Stimulated activated CD8-positive, alpha-beta memory T cell treated with anti-CD3 and anti-CD28 coated beads, Interleukin-15, amount 100 ng/mL, for 4 hours (primary cell): ENCODE measurements around the gene TET2.

ENCODE experiments used
- DNase-seq, 2 donors: peaks; one replicate each; pipeline ENCODE4 v3.0.0-alpha.2; 2020; ENCODE audit warnings: low read depth in 2 of 2

The TET2 gene

GRCh38 chr4:105234582-105234981 is 87.9 kb downstream of the TET2 start:
- DNase-seq: no peak

DNA sequence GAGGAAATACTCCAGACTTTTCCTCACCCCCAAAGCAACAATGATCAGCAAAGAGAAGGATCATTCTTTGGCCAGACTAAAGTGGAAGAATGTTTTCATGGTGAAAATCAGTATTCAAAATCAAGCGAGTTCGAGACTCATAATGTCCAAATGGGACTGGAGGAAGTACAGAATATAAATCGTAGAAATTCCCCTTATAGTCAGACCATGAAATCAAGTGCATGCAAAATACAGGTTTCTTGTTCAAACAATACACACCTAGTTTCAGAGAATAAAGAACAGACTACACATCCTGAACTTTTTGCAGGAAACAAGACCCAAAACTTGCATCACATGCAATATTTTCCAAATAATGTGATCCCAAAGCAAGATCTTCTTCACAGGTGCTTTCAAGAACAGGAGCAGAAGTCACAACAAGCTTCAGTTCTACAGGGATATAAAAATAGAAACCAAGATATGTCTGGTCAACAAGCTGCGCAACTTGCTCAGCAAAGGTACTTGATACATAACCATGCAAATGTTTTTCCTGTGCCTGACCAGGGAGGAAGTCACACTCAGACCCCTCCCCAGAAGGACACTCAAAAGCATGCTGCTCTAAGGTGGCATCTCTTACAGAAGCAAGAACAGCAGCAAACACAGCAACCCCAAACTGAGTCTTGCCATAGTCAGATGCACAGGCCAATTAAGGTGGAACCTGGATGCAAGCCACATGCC is 89.7 kb downstream of the TET2 start:
- no peak for DNase-seq

- no peak for DNase-seq
Measured at GRCh38 chr4:105236916-105237311, 90.2 kb downstream of the TET2 start.

DNA sequence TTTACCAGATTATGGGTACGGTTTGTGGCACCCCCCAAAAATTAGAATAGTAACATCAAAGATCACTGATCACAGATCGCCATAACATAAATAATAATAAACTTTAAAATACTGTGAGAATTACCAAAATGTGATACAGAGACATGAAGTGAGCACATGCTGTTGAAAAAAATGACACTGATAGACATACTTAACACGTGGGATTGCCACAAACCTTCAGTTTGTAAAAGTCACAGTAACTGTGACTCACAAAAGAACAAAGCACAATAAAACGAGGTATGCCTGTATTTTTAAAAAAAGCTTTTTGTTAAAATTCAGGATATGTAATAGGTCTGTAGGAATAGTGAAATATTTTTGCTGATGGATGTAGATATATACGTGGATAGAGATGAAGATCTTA is 93.4 kb downstream of the TET2 start:
- DNase-seq: no peak

DNA sequence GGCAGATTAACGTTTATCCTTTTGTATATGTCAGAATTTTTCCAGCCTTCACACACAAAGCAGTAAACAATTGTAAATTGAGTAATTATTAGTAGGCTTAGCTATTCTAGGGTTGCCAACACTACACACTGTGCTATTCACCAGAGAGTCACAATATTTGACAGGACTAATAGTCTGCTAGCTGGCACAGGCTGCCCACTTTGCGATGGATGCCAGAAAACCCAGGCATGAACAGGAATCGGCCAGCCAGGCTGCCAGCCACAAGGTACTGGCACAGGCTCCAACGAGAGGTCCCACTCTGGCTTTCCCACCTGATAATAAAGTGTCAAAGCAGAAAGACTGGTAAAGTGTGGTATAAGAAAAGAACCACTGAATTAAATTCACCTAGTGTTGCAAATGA is 94.8 kb downstream of the TET2 start:
- no peak for DNase-seq

DNA sequence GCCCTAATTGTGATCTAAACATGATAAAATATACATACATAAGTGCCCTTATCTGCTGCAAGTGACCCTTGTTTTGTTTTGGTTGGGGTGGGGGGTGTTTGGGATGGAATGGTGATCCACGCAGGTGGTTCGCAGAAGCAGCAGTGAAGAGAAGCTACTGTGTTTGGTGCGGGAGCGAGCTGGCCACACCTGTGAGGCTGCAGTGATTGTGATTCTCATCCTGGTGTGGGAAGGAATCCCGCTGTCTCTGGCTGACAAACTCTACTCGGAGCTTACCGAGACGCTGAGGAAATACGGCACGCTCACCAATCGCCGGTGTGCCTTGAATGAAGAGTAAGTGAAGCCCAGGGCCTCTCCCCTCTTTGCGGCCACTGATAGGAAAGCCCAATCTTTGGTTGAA is 96.8 kb downstream of the TET2 start:
- DNase-seq: no peak

- DNase-seq: no peak
Measured at GRCh38 chr4:105246712-105247111, 100.0 kb downstream of the TET2 start.

DNA sequence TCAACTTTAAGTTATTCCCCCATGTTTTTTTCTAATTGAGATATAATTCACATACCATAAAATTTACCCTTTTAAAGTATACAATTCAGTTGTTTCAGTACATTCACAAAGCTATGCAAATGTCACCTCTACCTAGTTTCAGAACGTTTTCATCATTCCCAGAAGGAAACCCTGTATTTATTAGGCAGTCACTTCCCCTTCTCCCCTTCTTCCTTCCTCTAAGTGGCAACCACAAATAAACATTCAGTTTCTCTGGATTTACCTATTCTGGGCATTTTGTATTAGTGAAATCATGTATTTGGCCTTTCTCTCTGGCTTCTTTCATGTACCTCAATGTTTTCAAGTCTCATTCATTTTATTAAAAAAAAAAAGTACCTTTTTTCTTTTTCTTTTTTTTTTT is 101.9 kb downstream of the TET2 start:
- DNase-seq: no peak

DNA sequence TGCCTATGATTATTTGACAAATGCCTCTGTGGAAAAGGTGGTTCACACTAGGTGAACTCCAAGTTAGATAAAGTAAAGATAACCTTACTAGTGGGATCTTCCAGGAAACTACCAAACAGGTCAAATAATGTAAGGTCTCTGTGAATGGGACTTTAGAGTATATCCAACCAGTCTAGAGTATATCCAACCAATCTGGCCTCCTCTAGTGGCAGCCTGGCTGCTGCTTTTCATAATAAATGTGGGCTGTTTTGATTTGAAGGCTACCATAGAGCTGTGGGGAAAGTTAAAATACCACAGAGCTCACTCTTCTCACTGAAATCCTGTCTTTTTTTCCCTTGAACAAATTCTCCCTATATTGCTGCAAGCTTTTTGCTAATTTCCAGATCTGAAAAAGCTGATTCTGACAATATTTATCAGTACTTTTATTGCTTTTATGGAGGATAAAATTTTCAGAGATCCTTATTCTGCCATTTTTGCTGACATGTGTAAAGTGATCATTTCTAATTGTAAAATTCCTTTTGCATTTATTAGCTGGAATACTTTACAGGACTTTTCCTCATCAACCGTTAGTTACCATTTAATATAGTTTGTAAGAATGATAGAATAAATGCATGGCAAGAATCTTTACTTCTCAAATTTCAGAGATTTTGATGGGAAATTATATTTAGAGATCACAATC is 111.3 kb downstream of the TET2 start:
- no peak for DNase-seq

DNA sequence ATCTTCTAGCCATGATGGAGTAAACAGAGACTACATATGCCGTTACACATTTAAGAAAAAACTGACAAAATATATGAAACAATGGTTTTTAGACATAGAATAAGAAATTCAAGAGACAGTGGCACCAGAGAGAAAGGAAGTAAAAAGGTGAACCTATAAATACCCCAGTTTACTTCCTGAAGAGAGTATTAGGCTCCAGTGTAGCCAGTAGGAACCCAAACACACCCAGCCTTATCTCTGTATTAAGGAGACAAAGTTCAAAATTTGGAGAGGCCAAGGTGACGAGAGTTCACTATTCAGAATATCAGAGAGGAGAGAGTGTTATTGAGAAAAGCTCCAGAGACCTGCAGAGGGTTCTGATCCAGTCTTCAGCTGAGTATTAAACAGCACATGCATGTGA is 119.0 kb downstream of the TET2 start:
- DNase-seq: no peak

GRCh38 chr4:105267280-105267679 is 120.6 kb downstream of the TET2 start:
- no peak for DNase-seq

GRCh38 chr4:105272002-105272401 is 125.3 kb downstream of the TET2 start:
- DNase-seq: no peak

DNA sequence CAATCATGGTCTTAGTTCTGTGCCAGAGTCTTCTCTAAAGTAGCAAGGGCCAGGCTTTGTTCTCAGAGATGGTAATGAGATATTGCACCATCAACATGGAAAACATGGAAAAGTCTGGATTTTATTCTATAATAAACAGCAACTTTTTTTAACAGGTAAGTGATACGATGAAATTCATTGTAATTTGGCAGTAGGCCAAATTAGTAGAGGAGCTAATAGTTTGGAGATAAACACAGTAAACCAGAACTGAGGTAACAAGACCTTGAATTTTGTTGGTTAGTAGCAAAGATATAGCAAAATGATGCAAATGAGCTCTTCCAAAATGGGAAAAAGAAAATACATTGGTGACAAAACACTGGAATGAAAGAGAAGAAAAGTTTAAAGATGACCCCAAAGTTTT is 126.6 kb downstream of the TET2 start:
- DNase-seq: no peak

GRCh38 chr4:105274090-105274489 is 127.4 kb downstream of the TET2 start:
- DNase-seq: no peak

GRCh38 chr4:105274504-105274903 is 127.8 kb downstream of the TET2 start:
- no peak for DNase-seq

DNA sequence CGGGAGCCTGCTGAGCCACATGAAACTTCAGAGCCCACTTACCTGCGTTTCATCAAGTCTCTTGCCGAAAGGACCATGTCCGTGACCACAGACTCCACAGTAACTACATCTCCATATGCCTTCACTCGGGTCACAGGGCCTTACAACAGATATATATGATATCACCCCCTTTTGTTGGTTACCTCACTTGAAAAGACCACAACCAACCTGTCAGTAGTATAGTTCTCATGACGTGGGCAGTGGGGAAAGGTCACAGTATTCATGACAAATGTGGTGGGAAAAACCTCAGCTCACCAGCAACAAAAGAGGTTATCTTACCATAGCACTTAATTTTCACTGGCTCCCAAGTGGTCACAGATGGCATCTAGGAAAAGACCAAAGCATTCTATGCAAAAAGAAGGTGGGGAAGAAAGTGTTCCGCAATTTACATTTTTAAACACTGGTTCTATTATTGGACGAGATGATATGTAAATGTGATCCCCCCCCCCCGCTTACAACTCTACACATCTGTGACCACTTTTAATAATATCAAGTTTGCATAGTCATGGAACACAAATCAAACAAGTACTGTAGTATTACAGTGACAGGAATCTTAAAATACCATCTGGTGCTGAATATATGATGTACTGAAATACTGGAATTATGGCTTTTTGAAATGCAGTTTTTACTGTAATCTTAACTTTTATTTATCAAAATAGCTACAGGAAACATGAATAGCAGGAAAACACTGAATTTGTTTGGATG is 129.9 kb downstream of the TET2 start:
- no peak for DNase-seq

GRCh38 chr4:105277702-105278101 is 131.0 kb downstream of the TET2 start:
- no peak for DNase-seq

DNA sequence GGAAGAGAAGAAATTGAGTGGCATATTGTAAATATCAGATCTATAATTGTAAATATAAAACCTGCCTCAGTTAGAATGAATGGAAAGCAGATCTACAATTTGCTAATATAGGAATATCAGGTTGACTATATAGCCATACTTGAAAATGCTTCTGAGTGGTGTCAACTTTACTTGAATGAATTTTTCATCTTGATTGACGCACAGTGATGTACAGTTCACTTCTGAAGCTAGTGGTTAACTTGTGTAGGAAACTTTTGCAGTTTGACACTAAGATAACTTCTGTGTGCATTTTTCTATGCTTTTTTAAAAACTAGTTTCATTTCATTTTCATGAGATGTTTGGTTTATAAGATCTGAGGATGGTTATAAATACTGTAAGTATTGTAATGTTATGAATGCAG is 132.6 kb downstream of the TET2 start:
- DNase-seq: no peak

GRCh38 chr4:105280338-105281123 is 133.9 kb downstream of the TET2 start:
- DNase-seq: no peak

GRCh38 chr4:105281124-105281415 is 134.4 kb downstream of the TET2 start:
- no peak for DNase-seq

- DNase-seq: no peak
Measured at GRCh38 chr4:105282489-105282888, 135.8 kb downstream of the TET2 start.

- DNase-seq: no peak
Measured at GRCh38 chr4:105283501-105283900, 136.8 kb downstream of the TET2 start.
